ENCODE measurements around the gene SCGB2A2.

GRCh38 chr11:62267050-62267449 is 2.9 kb upstream of the SCGB2A2 start:
- TF ChIP-seq ZBTB43 (CRISPR knock-in tag; IDR thresholded peaks at IDR 0.05) (no peak), GABPB1 (CRISPR knock-in tag; IDR thresholded peaks at IDR 0.05) (no peak), USF2 (CRISPR knock-in tag; IDR thresholded peaks at IDR 0.05) (no peak), CTCF (IDR thresholded peaks at IDR 0.05) (no peak), ZBTB21 (CRISPR knock-in tag; IDR thresholded peaks at IDR 0.05; ENCODE audit: borderline replicate concordance) (no peak), JUN (CRISPR knock-in tag; IDR thresholded peaks at IDR 0.05) (no peak), PRDM15 (CRISPR knock-in tag; IDR thresholded peaks at IDR 0.05) (no peak), KAT7 (CRISPR knock-in tag; IDR thresholded peaks at IDR 0.05; ENCODE audit: borderline replicate concordance) (no peak), ATF3 (CRISPR knock-in tag; conservative IDR thresholded peaks at IDR 0.05) (no peak), RELA (CRISPR knock-in tag; IDR thresholded peaks at IDR 0.05; ENCODE audit: borderline replicate concordance) (no peak), MLX (CRISPR knock-in tag; IDR thresholded peaks at IDR 0.05) (no peak), SP1 (CRISPR knock-in tag; conservative IDR thresholded peaks at IDR 0.05) (no peak)

Measured in WTC11 (cell line).